ENCODE measurements around the gene SLC16A12. TPM values are rescaled to one million over a fixed set of nuclear protein-coding genes. Genes with fewer than 3 reads are reported as not detected.
A peak's percentile ranks its signal among the peaks of the same experiment; 100 is the strongest.

Gene SLC16A12
- total RNA-seq, 1 experiment from 2014 or later = 1.0 TPM

- DNase-seq (ENCODE audit: low read depth) = peak; percentile 97
Observed at GRCh38 chr10:89515031-89515841, 20.2 kb downstream of the SLC16A12 start.

GRCh38 chr10:89513206-89513605 is 22.2 kb downstream of the SLC16A12 start:
- no peak for DNase-seq (ENCODE audit: low read depth)

- no peak for DNase-seq (ENCODE audit: low read depth)
Observed at GRCh38 chr10:89505640-89506275, 29.6 kb downstream of the SLC16A12 start.

GRCh38 chr10:89504691-89505090 is 30.7 kb downstream of the SLC16A12 start:
- no peak for DNase-seq (ENCODE audit: low read depth)

GRCh38 chr10:89503652-89504370 is 31.6 kb downstream of the SLC16A12 start:
- peak; percentile 54 for DNase-seq (ENCODE audit: low read depth)

- DNase-seq (ENCODE audit: low read depth) = peak; percentile 60
Observed at GRCh38 chr10:89503151-89503550, 32.2 kb downstream of the SLC16A12 start.

GRCh38 chr10:89502549-89502948 is 32.8 kb downstream of the SLC16A12 start:
- DNase-seq (ENCODE audit: low read depth) = peak; percentile 72

- no peak for DNase-seq (ENCODE audit: low read depth)
Observed at GRCh38 chr10:89494575-89494974, 40.8 kb downstream of the SLC16A12 start.

GRCh38 chr10:89494068-89494467 is 41.3 kb downstream of the SLC16A12 start:
- DNase-seq (ENCODE audit: low read depth) = no peak

- DNase-seq (ENCODE audit: low read depth) = no peak
Observed at GRCh38 chr10:89491932-89492331, 43.5 kb downstream of the SLC16A12 start.

- DNase-seq (ENCODE audit: low read depth) = no peak
Observed at GRCh38 chr10:89490596-89491335, 44.6 kb downstream of the SLC16A12 start.

GRCh38 chr10:89482256-89482655 is 53.1 kb downstream of the SLC16A12 start:
- no peak for DNase-seq (ENCODE audit: low read depth)

- peak; percentile 83 for DNase-seq (ENCODE audit: low read depth)
Observed at GRCh38 chr10:89481662-89482061, 53.7 kb downstream of the SLC16A12 start.

GRCh38 chr10:89479771-89480446 is 55.5 kb downstream of the SLC16A12 start:
- peak; percentile 11 for DNase-seq (ENCODE audit: low read depth)

- peak; percentile 73 for DNase-seq (ENCODE audit: low read depth)
Observed at GRCh38 chr10:89478739-89479654, 56.4 kb downstream of the SLC16A12 start.

- peak; percentile 73 for DNase-seq (ENCODE audit: low read depth)
Observed at GRCh38 chr10:89478085-89478738, 57.2 kb downstream of the SLC16A12 start.

- DNase-seq (ENCODE audit: low read depth) = peak; percentile 18
Observed at GRCh38 chr10:89476150-89476549, 59.2 kb downstream of the SLC16A12 start.

GRCh38 chr10:89475591-89475998 is 59.8 kb downstream of the SLC16A12 start:
- DNase-seq (ENCODE audit: low read depth) = peak; percentile 77

GRCh38 chr10:89475125-89475524 is 60.3 kb downstream of the SLC16A12 start:
- DNase-seq (ENCODE audit: low read depth) = no peak

- no peak for DNase-seq (ENCODE audit: low read depth)
Observed at GRCh38 chr10:89474452-89474851, 60.9 kb downstream of the SLC16A12 start.

All from M059J (cell line).